SK-N-SH (cell line): ENCODE measurements around the gene JAG1. TPM values are rescaled to one million over a fixed set of nuclear protein-coding genes. Genes with fewer than 3 reads are reported as not detected.

Source experiments
- CTCF ChIA-PET: fragments of 300-600, 350-600 bp; formaldehyde crosslinking; extraction: SDS; loops from one replicate; lab custom pipeline; 2021; lab: Yijun Ruan, JAX
- POLR2A ChIA-PET: fragments of 350-600 bp; sonication (Branson Sonifier 250); formaldehyde crosslinking; extraction: SDS; loops from one replicate; lab custom pipeline; 2020; ENCODE audit warnings: antibody characterized with exemption, inconsistent platforms; lab: Yijun Ruan, JAX
- DNase-seq: peaks from one replicate; pipeline ENCODE4 v3.0.0; 2012
- H2AFZ ChIP-seq: fragments of 200-600 bp; sonication (generic); 2 replicates; pipeline ENCODE4 v1.8.1; 2016; ENCODE audit warnings: antibody characterized with exemption, mild to moderate bottlenecking, low read depth
- H3F3A ChIP-seq: fragments of 200-600 bp; sonication (generic); replicated peaks from 2 replicates; pipeline ENCODE3; 2016; ENCODE audit warnings: antibody characterized with exemption, mild to moderate bottlenecking; ENCODE audit not compliant: insufficient read depth
- H3K27ac ChIP-seq, 2 experiments: fragments of 200-500 bp in 1 of 2; fragments of 200-600 bp in 1 of 2; sonication (Bioruptor generic) in 1 of 2; sonication (generic), shearing (Covaris generic) in 1 of 2; 2 replicates each; pipeline versions ENCODE4 v1.5.1 to v1.6.1; 2014 to 2016; ENCODE audit warnings: low read depth in 2 of 2, inconsistent platforms in 1 of 2, low read length in 1 of 2, mild to moderate bottlenecking in 1 of 2, mixed read lengths in 1 of 2
- H3K27me3 ChIP-seq: fragments of 200-600 bp; sonication (generic), shearing (Covaris generic); 2 replicates; pipeline ENCODE4 v1.6.1; 2016; ENCODE audit warnings: mixed run types; ENCODE audit not compliant: insufficient read depth
- H3K36me3 ChIP-seq, 2 experiments: fragments of 200-500 bp in 1 of 2; fragments of 200-600 bp in 1 of 2; sonication (Bioruptor generic) in 1 of 2; sonication (generic) in 1 of 2; replicated peaks in 1 of 2; 2 replicates each; pipeline versions ENCODE3 to v1.5.1; 2014 to 2016; ENCODE audit warnings: low read length in 1 of 2, mild to moderate bottlenecking in 1 of 2; ENCODE audit not compliant: insufficient read depth in 2 of 2, control insufficient read depth in 1 of 2
- H3K4me1 ChIP-seq, 2 experiments: fragments of 200-500 bp in 1 of 2; fragments of 200-600 bp in 1 of 2; sonication (Bioruptor generic) in 1 of 2; sonication (generic), shearing (Covaris generic) in 1 of 2; 2 replicates each; pipeline versions ENCODE4 v1.5.1 to v1.6.1; 2014 to 2016; ENCODE audit warnings: low read depth in 1 of 2, low read length in 1 of 2, mixed run types in 1 of 2; ENCODE audit not compliant: insufficient read depth in 2 of 2, control insufficient read depth in 1 of 2
- H3K4me2 ChIP-seq: fragments of 200-600 bp; sonication (generic), shearing (Covaris generic); 2 replicates; pipeline ENCODE4 v1.6.1; 2017; ENCODE audit warnings: mixed run types
- H3K4me3 ChIP-seq, 2 experiments: fragments of 200-500 bp in 1 of 2; fragments of 200-600 bp in 1 of 2; sonication (Bioruptor generic) in 1 of 2; sonication (generic), shearing (Covaris generic) in 1 of 2; 2 replicates each; pipeline versions ENCODE4 v1.5.1 to v1.8.1; 2014 to 2016; ENCODE audit warnings: low read depth in 2 of 2, inconsistent platforms in 1 of 2, low read length in 1 of 2, mild to moderate bottlenecking in 1 of 2, mixed read lengths in 1 of 2, moderate library complexity in 1 of 2
- H3K79me2 ChIP-seq: fragments of 200-600 bp; sonication (generic); 2 replicates; pipeline ENCODE4 v1.8.1; 2017; ENCODE audit warnings: mild to moderate bottlenecking; ENCODE audit not compliant: insufficient read depth
- H3K9ac ChIP-seq: fragments of 200-600 bp; sonication (generic); 2 replicates; pipeline ENCODE4 v1.6.1; 2017; ENCODE audit warnings: mixed run types
- H3K9me2 ChIP-seq: fragments of 200-600 bp; sonication (generic); 2 replicates; pipeline ENCODE4 v1.6.1; 2017; ENCODE audit warnings: mixed run types
- H3K9me3 ChIP-seq: fragments of 200-600 bp; sonication (generic); 2 replicates; pipeline ENCODE4 v1.6.1; 2017; ENCODE audit warnings: mixed run types, mild to moderate bottlenecking, moderate library complexity
- H4K20me1 ChIP-seq: fragments of 200-600 bp; sonication (generic); 2 replicates; pipeline ENCODE4 v1.6.1; 2017; ENCODE audit warnings: mild to moderate bottlenecking, mixed run types; ENCODE audit not compliant: insufficient read depth
- CHD2 ChIP-seq: fragments of 150-350 bp; IDR thresholded peaks from 2 replicates; pipeline ENCODE4 v1.6.1; 2018; ENCODE audit warnings: low read length; ENCODE audit not compliant: partially characterized antibody
- ELF1 ChIP-seq: IDR thresholded peaks from 2 replicates; pipeline ENCODE4 v1.4.0; 2012
- EP300 ChIP-seq, 2 experiments: IDR thresholded peaks; 2 replicates each; pipeline versions ENCODE4 v1.4.0 to v1.6.1; 2012; ENCODE audit warnings: borderline replicate concordance in 1 of 2, low read depth in 1 of 2, low read length in 1 of 2
- FOXJ3 ChIP-seq: sonication (generic); formaldehyde crosslinking; IDR thresholded peaks from 2 replicates; pipeline ENCODE4 v1.5.1; 2020; ENCODE audit warnings: mild to moderate bottlenecking, missing genetic modification reagents
- FOXM1 ChIP-seq: IDR thresholded peaks from 2 replicates; pipeline ENCODE4 v1.4.0; 2012; ENCODE audit warnings: low read depth, mild to moderate bottlenecking
- GATA2 ChIP-seq: sonication (generic); formaldehyde crosslinking; IDR thresholded peaks from 2 replicates; pipeline ENCODE4 v1.5.0; 2020; ENCODE audit warnings: mild to moderate bottlenecking, missing genetic modification reagents
- JUND ChIP-seq: IDR thresholded peaks from 2 replicates; pipeline ENCODE4 v1.4.0; 2012
- MXI1 ChIP-seq: IDR thresholded peaks from 2 replicates; pipeline ENCODE4 v1.6.1; 2012; ENCODE audit warnings: mild to moderate bottlenecking, low read depth, low read length, improper control_type of control experiment
- NRF1 ChIP-seq: IDR thresholded peaks from 2 replicates; pipeline ENCODE4 v1.6.1; 2012; ENCODE audit warnings: low read depth, mild to moderate bottlenecking, low read length
- RAD21 ChIP-seq: IDR thresholded peaks from 2 replicates; pipeline ENCODE4 v1.6.1; 2012; ENCODE audit warnings: mild to moderate bottlenecking, low read length
- RCOR1 ChIP-seq: fragments of 150-350 bp; IDR thresholded peaks from 2 replicates; pipeline ENCODE4 v1.6.1; 2017; ENCODE audit warnings: antibody characterized with exemption, low read length
- RFX5 ChIP-seq: IDR thresholded peaks from 2 replicates; pipeline ENCODE4 v1.6.1; 2012; ENCODE audit warnings: mild to moderate bottlenecking, improper control_type of control experiment, low read length
- SIN3A ChIP-seq: IDR thresholded peaks from 2 replicates; pipeline ENCODE4 v1.6.1; 2012; ENCODE audit warnings: low read depth, mild to moderate bottlenecking, low read length, moderate library complexity, borderline replicate concordance
- TCF12 ChIP-seq: IDR thresholded peaks from 2 replicates; pipeline ENCODE4 v1.4.0; 2012
- ZBTB33 ChIP-seq: IDR thresholded peaks from 2 replicates; pipeline ENCODE4 v1.4.0; 2012; ENCODE audit warnings: low read depth, borderline replicate concordance
- WGBS: methylation state at CpG from one replicate; pipeline ENCODE4 v1.1.6; 2017; ENCODE audit warnings: low lambda C conversion rate; 5-methylcytosine and 5-hydroxymethylcytosine counted together
- polyA plus RNA-seq, 3 experiments: library from polyadenylated mRNA; depleted of rRNA; stranded (reverse); fragments of >200 nt; gene quantifications; 2 replicates each; pipeline ENCODE4 v1.2.3, GENCODE V29; 2012
- TF ChIP-seq, protein P1 (sequence below): fragments of 150-350 bp; IDR thresholded peaks from 2 replicates; pipeline ENCODE4 v1.6.1; 2017; ENCODE audit warnings: antibody characterized with exemption, low read length, low read depth, borderline replicate concordance
- TF ChIP-seq, protein P2 (sequence below): IDR thresholded peaks from 2 replicates; pipeline ENCODE4 v1.4.0; 2012; ENCODE audit warnings: low read depth
- TF ChIP-seq, protein P3 (sequence below): IDR thresholded peaks from 2 replicates; pipeline ENCODE4; 2012
- TF ChIP-seq, protein P4 (sequence below): fragments of 200-600 bp; sonication (generic); IDR thresholded peaks from 2 replicates; pipeline ENCODE4 v1.6.1; 2017; ENCODE audit warnings: antibody characterized with exemption, mild to moderate bottlenecking, moderate library complexity

The JAG1 gene
- polyA plus RNA-seq, 1 of the 3 experiments (the other 2 are of a cell fraction) = 6.0 TPM

GRCh38 chr20:10654630-10655029, 19.2 kb downstream of the JAG1 start:
- Histone ChIP-seq H3K27ac (peak overlapping the region; percentile 19 to 77; a peak in 2 of 4 replicates), H3K36me3 (peaks cover 13 to 81% of the 10 kb centered on the region in 2 experiments)

GRCh38 chr20:10654250-10654610, 19.6 kb downstream of the JAG1 start:
- Histone ChIP-seq H3K9me3 (no peaks in the 10 kb centered on the region), H4K20me1 (peaks cover 13% of the 10 kb centered on the region; the same call in 1 of the 2 replicates), H3K4me3 (no peak overlapping the region), H3K27ac (peak overlapping the region in 1 of 2 experiments; percentile 77; a peak in 2 of 4 replicates), H3K9me2 (no peaks in the 10 kb centered on the region), H3K4me1 (peaks cover 36 to 53% of the 10 kb centered on the region in 2 experiments), H3F3A (peaks cover 20% of the 10 kb centered on the region), H3K79me2 (peaks cover 76% of the 10 kb centered on the region), H3K4me2 (peak overlapping the region; percentile 32; the same call in 1 of the 2 replicates), H3K27me3 (no peaks in the 10 kb centered on the region), H2AFZ (no peak overlapping the region), H3K9ac (no peak overlapping the region; the same call in 1 of the 2 replicates), H3K36me3 (peaks cover 13 to 81% of the 10 kb centered on the region in 2 experiments)
- ChIA-PET POLR2A (no interaction called here), CTCF (interaction anchor here (0.8 to 2.0 kb wide), 2 partner anchors 12 to 20 kb away, joined by 3 to 5 read pairs; partner anchors contain the start of gene JAG1)
- DNase-seq = no peak
- TF ChIP-seq RAD21 = no peak
- TF ChIP-seq SIN3A = no peak
- TF ChIP-seq, protein P1, sequence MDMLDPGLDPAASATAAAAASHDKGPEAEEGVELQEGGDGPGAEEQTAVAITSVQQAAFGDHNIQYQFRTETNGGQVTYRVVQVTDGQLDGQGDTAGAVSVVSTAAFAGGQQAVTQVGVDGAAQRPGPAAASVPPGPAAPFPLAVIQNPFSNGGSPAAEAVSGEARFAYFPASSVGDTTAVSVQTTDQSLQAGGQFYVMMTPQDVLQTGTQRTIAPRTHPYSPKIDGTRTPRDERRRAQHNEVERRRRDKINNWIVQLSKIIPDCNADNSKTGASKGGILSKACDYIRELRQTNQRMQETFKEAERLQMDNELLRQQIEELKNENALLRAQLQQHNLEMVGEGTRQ = no peak
- TF ChIP-seq ZBTB33 = no peak

More at GRCh38 chr20:10654630-10655029, 19.2 kb downstream of the JAG1 start:
- no peak overlapping the region for H3K4me3 ChIP-seq
- CTCF ChIA-PET = interaction anchor here (0.8 to 2.0 kb wide), 3 partner anchors 11 to 551 kb away, joined by 3 to 5 read pairs (median 3); partner anchors contain the start of gene JAG1
- H3K4me1 ChIP-seq = peaks cover 36 to 49% of the 10 kb centered on the region in 2 experiments
- DNase-seq = peak; percentile 69
- H2AFZ ChIP-seq = no peak overlapping the region
- H3K4me2 ChIP-seq = peak overlapping the region; percentile 32; the same call in 1 of the 2 replicates
- H3K9me2 ChIP-seq = no peaks in the 10 kb centered on the region
- H3K9me3 ChIP-seq = no peaks in the 10 kb centered on the region
- peaks cover 13% of the 10 kb centered on the region; the same call in 1 of the 2 replicates for H4K20me1 ChIP-seq
- WGBS = 65% methylated on average over 7 of the region's 7 CpGs
- no peak for TF ChIP-seq JUND
- TF ChIP-seq, protein P2, sequence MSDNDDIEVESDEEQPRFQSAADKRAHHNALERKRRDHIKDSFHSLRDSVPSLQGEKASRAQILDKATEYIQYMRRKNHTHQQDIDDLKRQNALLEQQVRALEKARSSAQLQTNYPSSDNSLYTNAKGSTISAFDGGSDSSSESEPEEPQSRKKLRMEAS = no peak
- peak; percentile 52 for TF ChIP-seq CHD2
- peak; percentile 97 for TF ChIP-seq GATA2 (CRISPR knock-in tag)
- TF ChIP-seq ELF1 = no peak
- 0 out of 2 replicates have a peak, but pooled peaks have one; percentile 19 for TF ChIP-seq RAD21
- TF ChIP-seq FOXM1 = no peak
- TF ChIP-seq RCOR1 = peak; percentile 73; the same call in 1 of the 2 replicates
- TF ChIP-seq, protein P3, sequence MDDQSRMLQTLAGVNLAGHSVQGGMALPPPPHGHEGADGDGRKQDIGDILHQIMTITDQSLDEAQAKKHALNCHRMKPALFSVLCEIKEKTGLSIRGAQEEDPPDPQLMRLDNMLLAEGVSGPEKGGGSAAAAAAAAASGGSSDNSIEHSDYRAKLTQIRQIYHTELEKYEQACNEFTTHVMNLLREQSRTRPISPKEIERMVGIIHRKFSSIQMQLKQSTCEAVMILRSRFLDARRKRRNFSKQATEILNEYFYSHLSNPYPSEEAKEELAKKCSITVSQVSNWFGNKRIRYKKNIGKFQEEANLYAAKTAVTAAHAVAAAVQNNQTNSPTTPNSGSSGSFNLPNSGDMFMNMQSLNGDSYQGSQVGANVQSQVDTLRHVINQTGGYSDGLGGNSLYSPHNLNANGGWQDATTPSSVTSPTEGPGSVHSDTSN = 0 out of 2 replicates have a peak, but pooled peaks have one; percentile 10
- TF ChIP-seq NRF1 = no peak
- TF ChIP-seq MXI1 = 0 out of 2 replicates have a peak, but pooled peaks have one; percentile 52
- TF ChIP-seq TCF12 = peak; percentile 14; the same call in 1 of the 2 replicates
- TF ChIP-seq EP300 (IDR thresholded peaks at IDR 0.05; ENCODE audit: borderline replicate concordance in 1 of 2, low read depth in 1 of 2, low read length in 1 of 2) = peak in 1 of 2 experiments; percentile 62; a peak in 1 of 4 replicates
- TF ChIP-seq, protein P4, sequence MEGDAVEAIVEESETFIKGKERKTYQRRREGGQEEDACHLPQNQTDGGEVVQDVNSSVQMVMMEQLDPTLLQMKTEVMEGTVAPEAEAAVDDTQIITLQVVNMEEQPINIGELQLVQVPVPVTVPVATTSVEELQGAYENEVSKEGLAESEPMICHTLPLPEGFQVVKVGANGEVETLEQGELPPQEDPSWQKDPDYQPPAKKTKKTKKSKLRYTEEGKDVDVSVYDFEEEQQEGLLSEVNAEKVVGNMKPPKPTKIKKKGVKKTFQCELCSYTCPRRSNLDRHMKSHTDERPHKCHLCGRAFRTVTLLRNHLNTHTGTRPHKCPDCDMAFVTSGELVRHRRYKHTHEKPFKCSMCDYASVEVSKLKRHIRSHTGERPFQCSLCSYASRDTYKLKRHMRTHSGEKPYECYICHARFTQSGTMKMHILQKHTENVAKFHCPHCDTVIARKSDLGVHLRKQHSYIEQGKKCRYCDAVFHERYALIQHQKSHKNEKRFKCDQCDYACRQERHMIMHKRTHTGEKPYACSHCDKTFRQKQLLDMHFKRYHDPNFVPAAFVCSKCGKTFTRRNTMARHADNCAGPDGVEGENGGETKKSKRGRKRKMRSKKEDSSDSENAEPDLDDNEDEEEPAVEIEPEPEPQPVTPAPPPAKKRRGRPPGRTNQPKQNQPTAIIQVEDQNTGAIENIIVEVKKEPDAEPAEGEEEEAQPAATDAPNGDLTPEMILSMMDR = no peak
- TF ChIP-seq FOXJ3 (CRISPR knock-in tag) = peak; percentile 80; the same call in 1 of the 2 replicates
- TF ChIP-seq RFX5 = no peak; the same call in 1 of the 2 replicates
- TF ChIP-seq, all 33 proteins: peak for 9
- POLR2A ChIA-PET = no interaction called here
- Histone ChIP-seq H3K9ac (no peak overlapping the region; the same call in 1 of the 2 replicates), H3F3A (peaks cover 23% of the 10 kb centered on the region), H3K27me3 (no peaks in the 10 kb centered on the region), H3K79me2 (peaks cover 79% of the 10 kb centered on the region)
